Neural cell (in vitro differentiated cells): ENCODE measurements around the gene OR13J1. TPM values are rescaled to one million over a fixed set of nuclear protein-coding genes. Genes with fewer than 3 reads are reported as not detected.
A peak's percentile ranks its signal among the peaks of the same experiment; 100 is the strongest.

Experiments used
- H2AFZ ChIP-seq: fragments of 200-600, 300-800 bp; sonication (generic), shearing (Covaris generic); 2 replicates; pipeline ENCODE4 v1.6.0; 2014; ENCODE audit warnings: low read depth, mild to moderate bottlenecking, antibody characterized with exemption, low read length, moderate library complexity
- H3F3A ChIP-seq: fragments of 200-600 bp; shearing (Covaris generic); 2 replicates; pipeline ENCODE4 v1.6.1; 2016; ENCODE audit warnings: mild to moderate bottlenecking, moderate library complexity, mixed read lengths, antibody characterized with exemption, low read length; ENCODE audit not compliant: insufficient read depth, poor library complexity, severe bottlenecking
- H3K27ac ChIP-seq: fragments of 200-600, 300-800 bp; sonication (generic), shearing (Covaris generic); 2 replicates; pipeline ENCODE4 v1.5.1; 2014; ENCODE audit warnings: mild to moderate bottlenecking, low read length, moderate library complexity
- H3K27me3 ChIP-seq: fragments of 300-800, 200-600 bp; sonication (generic), shearing (Covaris generic); 2 replicates; pipeline ENCODE4 v1.6.0; 2014; ENCODE audit warnings: mild to moderate bottlenecking, low read depth, low read length, moderate library complexity; ENCODE audit not compliant: insufficient read depth
- H3K36me3 ChIP-seq: fragments of 300-800, 200-600 bp; sonication (generic), shearing (Covaris generic); 2 replicates; pipeline ENCODE4 v1.5.1; 2014; ENCODE audit warnings: mild to moderate bottlenecking, antibody characterized with exemption, low read length, moderate library complexity; ENCODE audit not compliant: insufficient read depth
- H3K4me2 ChIP-seq: fragments of 300-800, 200-600 bp; sonication (generic), shearing (Covaris generic); 2 replicates; pipeline ENCODE4 v1.6.0; 2014; ENCODE audit warnings: mild to moderate bottlenecking, low read length
- H3K4me3 ChIP-seq: fragments of 300-800, 200-600 bp; sonication (generic), shearing (Covaris generic); 2 replicates; pipeline ENCODE4 v1.5.1; 2014; ENCODE audit warnings: mild to moderate bottlenecking, low read length, moderate library complexity
- H3K79me2 ChIP-seq: fragments of 200-600 bp; shearing (Covaris generic); replicated peaks from 2 replicates; pipeline ENCODE4 v1.6.0; 2014; ENCODE audit warnings: mild to moderate bottlenecking, low read length, moderate library complexity; ENCODE audit not compliant: insufficient read depth
- H3K9ac ChIP-seq: fragments of 300-800, 200-600 bp; sonication (generic), shearing (Covaris generic); 2 replicates; pipeline ENCODE4 v1.6.1; 2016; ENCODE audit warnings: mild to moderate bottlenecking, low read length, mixed read lengths
- H3K9me2 ChIP-seq: fragments of 200-600 bp; shearing (Covaris generic); 2 replicates; pipeline ENCODE4 v1.6.1; 2016; ENCODE audit warnings: mild to moderate bottlenecking, low read length, mixed read lengths; ENCODE audit not compliant: insufficient read depth
- H3K9me3 ChIP-seq: fragments of 200-600, 300-800 bp; sonication (generic), shearing (Covaris generic); 2 replicates; pipeline ENCODE4 v1.6.1; 2016; ENCODE audit warnings: mild to moderate bottlenecking, mixed run types, low read length, moderate library complexity, mixed read lengths
- H4K20me1 ChIP-seq: fragments of 200-600 bp; shearing (Covaris generic); 2 replicates; pipeline ENCODE4 v1.6.1; 2016; ENCODE audit warnings: mild to moderate bottlenecking, mixed run types; ENCODE audit not compliant: insufficient read depth
- CTCF ChIP-seq: fragments of 450-650 bp; IDR thresholded peaks from 2 replicates; pipeline ENCODE4 v1.5.1; 2014; ENCODE audit warnings: antibody characterized with exemption, mild to moderate bottlenecking, moderate library complexity; ENCODE audit not compliant: poor library complexity, severe bottlenecking
- EP300 ChIP-seq: fragments of 450-650 bp; conservative IDR thresholded peaks from 2 replicates; pipeline ENCODE4 v1.6.1; 2014; ENCODE audit warnings: antibody characterized with exemption, mild to moderate bottlenecking, moderate library complexity; ENCODE audit not compliant: poor library complexity, severe bottlenecking
- EZH2 ChIP-seq: fragments of 200-600, 300-800 bp; shearing (Covaris generic), sonication (generic); IDR thresholded peaks from 2 replicates; pipeline ENCODE4 v1.6.1; 2014; ENCODE audit warnings: antibody characterized with exemption, low read length, borderline replicate concordance, mild to moderate bottlenecking; ENCODE audit not compliant: insufficient read depth, poor library complexity, severe bottlenecking
- MXI1 ChIP-seq: fragments of 450-650 bp; conservative IDR thresholded peaks from 2 replicates; pipeline ENCODE4 v1.6.1; 2014; ENCODE audit warnings: antibody characterized with exemption, mild to moderate bottlenecking; ENCODE audit not compliant: poor library complexity, severe bottlenecking
- POLR2AphosphoS5 ChIP-seq: IDR thresholded peaks from 2 replicates; pipeline ENCODE4 v1.6.1; 2012
- RAD21 ChIP-seq: fragments of 450-650 bp; conservative IDR thresholded peaks from 2 replicates; pipeline ENCODE4 v1.6.1; 2014; ENCODE audit warnings: antibody characterized with exemption, mild to moderate bottlenecking, moderate library complexity
- REST ChIP-seq: IDR thresholded peaks from 2 replicates; pipeline ENCODE4 v1.6.1; 2012; ENCODE audit warnings: borderline replicate concordance
- SMC3 ChIP-seq: fragments of 450-650 bp; conservative IDR thresholded peaks from 2 replicates; pipeline ENCODE4 v1.6.1; 2014; ENCODE audit warnings: antibody characterized with exemption, mild to moderate bottlenecking, moderate library complexity; ENCODE audit not compliant: poor library complexity
- TAF1 ChIP-seq: IDR thresholded peaks from 2 replicates; pipeline ENCODE4 v1.6.1; 2012; ENCODE audit warnings: low read depth
- polyA plus RNA-seq: library from polyadenylated mRNA; depleted of rRNA; stranded (reverse); fragments of >200 nt; gene quantifications from 2 replicates; pipeline ENCODE4 v1.2.3, GENCODE V29; 2014

The OR13J1 gene
- polyA plus RNA-seq, 1 donor from 2014 or later, result not detected

GRCh38 chr9:35832814-35833213, 37.4 kb downstream of the OR13J1 start:
- H3K27ac ChIP-seq, result no peak overlapping the region
- peaks cover 14% of the 10 kb centered on the region for H3K79me2 ChIP-seq
- H4K20me1 ChIP-seq, result no peaks in the 10 kb centered on the region
- no peaks in the 10 kb centered on the region for H3K27me3 ChIP-seq
- no peak overlapping the region for H3K4me2 ChIP-seq
- TF ChIP-seq CTCF (no peak), MXI1 (no peak), EP300 (no peak), RAD21 (no peak), SMC3 (no peak), POLR2AphosphoS5 (no peak), EZH2 (no peak), TAF1 (no peak), REST (no peak)
- H2AFZ ChIP-seq, result no peak overlapping the region
- no peak overlapping the region for H3K9ac ChIP-seq
- no peaks in the 10 kb centered on the region for H3K9me2 ChIP-seq
- H3K9me3 ChIP-seq, result no peaks in the 10 kb centered on the region
- H3K4me3 ChIP-seq, result no peak overlapping the region
- no peaks in the 10 kb centered on the region for H3K36me3 ChIP-seq
- no peaks in the 10 kb centered on the region for H3F3A ChIP-seq

GRCh38 chr9:35831040-35831439, 39.2 kb downstream of the OR13J1 start:
- no peaks in the 10 kb centered on the region for H3K36me3 ChIP-seq
- no peak overlapping the region for H3K27ac ChIP-seq
- no peak overlapping the region for H3K9ac ChIP-seq
- TF ChIP-seq CTCF, result no peak
- no peaks in the 10 kb centered on the region for H3K9me2 ChIP-seq
- no peak overlapping the region for H2AFZ ChIP-seq
- H3K4me3 ChIP-seq, result peak overlapping the region; percentile 83
- peak overlapping the region; percentile 84 for H3K4me2 ChIP-seq
- no peaks in the 10 kb centered on the region for H3K27me3 ChIP-seq
- H4K20me1 ChIP-seq, result no peaks in the 10 kb centered on the region
- no peaks in the 10 kb centered on the region for H3F3A ChIP-seq
- H3K79me2 ChIP-seq, result peaks cover 14% of the 10 kb centered on the region
- no peaks in the 10 kb centered on the region for H3K9me3 ChIP-seq
